Measurements from ENCODE around the gene FOXI2. TPM values are rescaled to one million over a fixed set of nuclear protein-coding genes. Genes with fewer than 3 reads are reported as not detected.

FOXI2 gene
- total RNA-seq, 1 donor from 2014 or later, result 1.7 TPM

DNA sequence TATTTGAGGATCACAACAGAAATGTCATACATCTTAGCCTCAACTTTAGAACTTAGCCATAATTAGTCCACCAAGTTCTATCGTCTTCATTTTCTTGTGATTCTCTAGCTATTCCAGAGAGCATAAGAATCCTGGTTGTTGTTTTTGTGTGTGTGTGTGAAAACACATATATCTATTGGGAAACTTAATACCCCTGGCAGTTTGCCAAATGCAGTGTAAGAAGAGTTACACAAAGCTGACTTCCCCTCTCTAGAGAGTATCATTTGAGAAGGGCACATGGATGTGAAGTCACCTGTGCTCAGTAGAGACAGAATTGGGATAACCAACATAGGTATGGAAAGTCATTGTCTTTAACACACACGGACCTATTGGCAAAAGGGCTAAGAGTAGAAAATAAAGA, 19.3 kb downstream of the FOXI2 start:
- H3K9me3 Mint-ChIP-seq (ENCODE audit: low read depth), result no peaks in the 10 kb centered on the region
- DNase-seq (ENCODE audit: low spot score, unreplicated experiment), result no peak
- no peak overlapping the region for H3K4me3 Mint-ChIP-seq (ENCODE audit: low read depth)
- no peaks in the 10 kb centered on the region for H3K4me1 Mint-ChIP-seq (ENCODE audit: low read depth)
- no peak overlapping the region for H3K27ac Mint-ChIP-seq
- H3K27me3 Mint-ChIP-seq, result peaks cover 19% of the 10 kb centered on the region
- no peaks in the 10 kb centered on the region for H3K36me3 Mint-ChIP-seq (ENCODE audit: insufficient read depth)
- TF ChIP-seq, protein P1, sequence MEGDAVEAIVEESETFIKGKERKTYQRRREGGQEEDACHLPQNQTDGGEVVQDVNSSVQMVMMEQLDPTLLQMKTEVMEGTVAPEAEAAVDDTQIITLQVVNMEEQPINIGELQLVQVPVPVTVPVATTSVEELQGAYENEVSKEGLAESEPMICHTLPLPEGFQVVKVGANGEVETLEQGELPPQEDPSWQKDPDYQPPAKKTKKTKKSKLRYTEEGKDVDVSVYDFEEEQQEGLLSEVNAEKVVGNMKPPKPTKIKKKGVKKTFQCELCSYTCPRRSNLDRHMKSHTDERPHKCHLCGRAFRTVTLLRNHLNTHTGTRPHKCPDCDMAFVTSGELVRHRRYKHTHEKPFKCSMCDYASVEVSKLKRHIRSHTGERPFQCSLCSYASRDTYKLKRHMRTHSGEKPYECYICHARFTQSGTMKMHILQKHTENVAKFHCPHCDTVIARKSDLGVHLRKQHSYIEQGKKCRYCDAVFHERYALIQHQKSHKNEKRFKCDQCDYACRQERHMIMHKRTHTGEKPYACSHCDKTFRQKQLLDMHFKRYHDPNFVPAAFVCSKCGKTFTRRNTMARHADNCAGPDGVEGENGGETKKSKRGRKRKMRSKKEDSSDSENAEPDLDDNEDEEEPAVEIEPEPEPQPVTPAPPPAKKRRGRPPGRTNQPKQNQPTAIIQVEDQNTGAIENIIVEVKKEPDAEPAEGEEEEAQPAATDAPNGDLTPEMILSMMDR (IDR thresholded peaks at IDR 0.05; ENCODE audit: unreplicated experiment), result no peak

DNA sequence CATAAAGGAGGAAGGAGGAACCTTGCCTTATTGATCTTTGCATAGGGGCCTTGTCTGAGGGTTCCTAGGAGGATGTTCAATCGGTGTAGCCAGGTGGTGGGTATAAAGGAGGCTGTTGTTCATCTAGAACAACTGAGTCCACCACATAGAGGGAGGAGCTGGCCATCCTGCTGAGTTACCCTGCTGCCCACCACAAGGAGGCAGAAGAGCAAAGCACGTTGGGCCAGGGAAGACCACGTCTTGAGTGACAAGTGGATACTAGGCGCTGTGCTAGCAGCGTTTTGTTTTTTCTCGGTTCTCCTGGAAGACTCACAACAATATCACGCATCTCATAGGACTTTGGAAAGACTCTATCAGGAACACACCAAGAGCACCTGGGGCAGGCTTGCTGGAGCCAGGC, 20.0 kb downstream of the FOXI2 start:
- H3K9me3 Mint-ChIP-seq (ENCODE audit: low read depth), result peaks cover 3% of the 10 kb centered on the region
- DNase-seq (ENCODE audit: low spot score, unreplicated experiment), result no peak
- H3K4me1 Mint-ChIP-seq (ENCODE audit: low read depth), result peaks cover 3% of the 10 kb centered on the region
- TF ChIP-seq, protein P1 (IDR thresholded peaks at IDR 0.05; ENCODE audit: unreplicated experiment), result no peak
- peaks cover 19% of the 10 kb centered on the region for H3K27me3 Mint-ChIP-seq
- H3K27ac Mint-ChIP-seq, result no peak overlapping the region
- no peak overlapping the region for H3K4me3 Mint-ChIP-seq (ENCODE audit: low read depth)
- no peaks in the 10 kb centered on the region for H3K36me3 Mint-ChIP-seq (ENCODE audit: insufficient read depth)

DNA sequence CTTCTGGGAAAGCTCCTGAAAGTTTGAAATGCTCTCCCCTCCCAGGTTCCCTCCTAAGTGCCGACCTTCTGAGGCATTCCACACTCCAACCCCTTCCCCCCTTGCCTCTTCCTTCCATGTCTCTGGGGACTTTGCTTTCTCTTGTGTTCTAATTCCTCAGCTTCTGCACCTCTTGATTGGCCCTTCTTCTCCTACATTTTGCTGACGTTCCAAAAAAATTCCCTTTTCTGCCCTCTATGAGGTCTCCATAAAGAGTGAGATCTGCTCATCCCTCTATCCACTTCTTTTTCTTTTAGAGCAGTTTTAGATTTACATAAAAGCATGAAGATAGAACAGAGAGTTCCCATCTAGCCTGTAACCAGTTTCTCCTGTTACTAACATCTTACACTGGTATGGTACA, 22.3 kb downstream of the FOXI2 start:
- no peak for DNase-seq (ENCODE audit: low spot score, unreplicated experiment)
- TF ChIP-seq, protein P1 (IDR thresholded peaks at IDR 0.05; ENCODE audit: unreplicated experiment), result no peak
- Mint-ChIP-seq H3K4me1 (ENCODE audit: low read depth) (peaks cover 3% of the 10 kb centered on the region), H3K4me3 (ENCODE audit: low read depth) (no peak overlapping the region), H3K36me3 (ENCODE audit: insufficient read depth) (no peaks in the 10 kb centered on the region), H3K27me3 (peaks cover 14% of the 10 kb centered on the region), H3K9me3 (ENCODE audit: low read depth) (peaks cover 3% of the 10 kb centered on the region), H3K27ac (no peak overlapping the region)

DNA sequence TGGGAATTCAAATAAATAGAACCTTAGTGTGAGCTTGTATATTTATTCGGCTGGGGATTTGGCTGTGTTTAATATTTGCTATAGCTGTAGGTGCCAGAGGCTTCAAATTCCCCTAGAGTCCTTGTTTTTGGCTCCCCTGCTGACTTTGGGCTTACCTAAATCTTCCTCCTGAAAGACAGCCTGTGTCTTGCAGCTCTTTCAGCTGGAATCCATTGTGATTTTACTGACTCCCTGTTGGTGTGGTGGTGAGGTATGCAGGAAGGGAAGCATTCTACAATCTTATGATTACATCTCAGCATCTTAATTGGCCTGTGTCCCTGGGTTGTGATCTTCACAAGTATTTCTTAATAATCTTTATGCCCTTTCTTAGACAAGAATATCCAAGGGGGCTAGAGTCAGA, 25.9 kb downstream of the FOXI2 start:
- Mint-ChIP-seq H3K27ac (no peak overlapping the region), H3K4me3 (ENCODE audit: low read depth) (no peak overlapping the region), H3K9me3 (ENCODE audit: low read depth) (peaks cover 3% of the 10 kb centered on the region), H3K4me1 (ENCODE audit: low read depth) (peaks cover 3% of the 10 kb centered on the region), H3K27me3 (peaks cover 11% of the 10 kb centered on the region), H3K36me3 (ENCODE audit: insufficient read depth) (no peaks in the 10 kb centered on the region)
- TF ChIP-seq, protein P1 (IDR thresholded peaks at IDR 0.05; ENCODE audit: unreplicated experiment), result no peak
- no peak for DNase-seq (ENCODE audit: low spot score, unreplicated experiment)

DNA sequence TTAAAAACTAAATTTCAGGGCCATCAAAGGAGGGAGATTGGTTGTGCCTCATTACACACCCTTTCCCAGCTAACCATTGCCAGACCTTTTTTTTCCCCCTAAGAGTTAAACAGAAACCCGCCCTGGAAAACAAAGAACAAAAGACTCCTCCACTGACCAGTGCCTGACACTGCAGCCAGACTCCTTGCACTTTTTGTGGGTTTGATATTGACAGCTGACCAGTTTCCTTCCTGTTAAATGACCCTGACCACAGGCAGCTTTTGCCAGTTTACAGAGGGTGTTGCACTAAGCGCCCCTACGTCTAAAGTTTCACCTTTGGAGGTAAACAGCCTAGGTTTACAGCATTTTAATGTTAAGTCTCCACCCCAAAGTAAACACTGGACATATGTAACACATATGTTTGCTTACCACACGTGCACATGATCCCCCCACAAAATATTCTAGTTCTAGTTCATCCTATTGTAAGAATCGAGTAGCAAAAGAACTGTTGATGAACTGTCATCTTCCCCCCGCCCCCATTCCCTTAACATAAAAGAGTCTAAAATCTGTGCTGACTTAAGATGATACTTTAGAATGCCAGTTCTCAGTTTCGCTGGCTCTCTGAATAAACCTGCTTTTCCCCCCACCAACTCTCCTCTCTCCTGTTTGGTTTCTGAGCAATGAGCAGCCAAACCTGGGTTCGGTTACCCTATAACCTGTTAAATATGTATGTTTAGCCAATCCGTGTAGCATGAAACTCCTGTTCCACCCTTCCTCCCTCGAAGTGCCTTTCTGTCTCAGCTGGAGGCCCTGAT, 38.0 kb downstream of the FOXI2 start:
- no peaks in the 10 kb centered on the region for H3K9me3 Mint-ChIP-seq (ENCODE audit: low read depth)
- no peaks in the 10 kb centered on the region for H3K36me3 Mint-ChIP-seq (ENCODE audit: insufficient read depth)
- TF ChIP-seq, protein P1 (IDR thresholded peaks at IDR 0.05; ENCODE audit: unreplicated experiment), result peak; percentile 9
- no peak overlapping the region for H3K27ac Mint-ChIP-seq
- no peak for DNase-seq (ENCODE audit: low spot score, unreplicated experiment)
- peaks cover 1% of the 10 kb centered on the region for H3K4me1 Mint-ChIP-seq (ENCODE audit: low read depth)
- H3K27me3 Mint-ChIP-seq, result no peaks in the 10 kb centered on the region
- no peak overlapping the region for H3K4me3 Mint-ChIP-seq (ENCODE audit: low read depth)
